Activated naive CD4-positive, alpha-beta T cell treated with anti-CD3 and anti-CD28 coated beads, Interleukin-2, amount 10 ng/mL, durations not matched to agents 7 days and 5 days (primary cell): ENCODE data around the gene IGFLR1.

Source experiments
- CTCF ChIA-PET: fragments of 350-600 bp; sonication (Branson Sonifier 250); formaldehyde crosslinking; loops from one replicate; lab custom pipeline; 2021; ENCODE audit warnings: antibody characterized with exemption; lab: Charles Lee
- DNase-seq: peaks from one replicate; pipeline ENCODE4 v3.0.0-alpha.2; 2020
- H3K27ac Mint-ChIP-seq: one replicate; pipeline ENCODE4 v1.8.0; 2021; ENCODE audit warnings: mild to moderate bottlenecking, moderate library complexity, mixed read lengths
- H3K27me3 Mint-ChIP-seq: one replicate; pipeline ENCODE4 v1.8.0; 2021; ENCODE audit warnings: mild to moderate bottlenecking, mixed read lengths
- H3K36me3 Mint-ChIP-seq: one replicate; pipeline ENCODE4 v1.8.0; 2021; ENCODE audit warnings: mixed read lengths
- H3K4me1 Mint-ChIP-seq: one replicate; pipeline ENCODE4 v1.8.0; 2021; ENCODE audit warnings: mixed read lengths
- H3K4me3 Mint-ChIP-seq: one replicate; pipeline ENCODE4 v1.8.0; 2021; ENCODE audit warnings: mild to moderate bottlenecking, moderate library complexity, mixed read lengths
- H3K9me3 Mint-ChIP-seq: one replicate; pipeline ENCODE4 v1.8.0; 2021; ENCODE audit warnings: mixed read lengths

Gene IGFLR1

DNA sequence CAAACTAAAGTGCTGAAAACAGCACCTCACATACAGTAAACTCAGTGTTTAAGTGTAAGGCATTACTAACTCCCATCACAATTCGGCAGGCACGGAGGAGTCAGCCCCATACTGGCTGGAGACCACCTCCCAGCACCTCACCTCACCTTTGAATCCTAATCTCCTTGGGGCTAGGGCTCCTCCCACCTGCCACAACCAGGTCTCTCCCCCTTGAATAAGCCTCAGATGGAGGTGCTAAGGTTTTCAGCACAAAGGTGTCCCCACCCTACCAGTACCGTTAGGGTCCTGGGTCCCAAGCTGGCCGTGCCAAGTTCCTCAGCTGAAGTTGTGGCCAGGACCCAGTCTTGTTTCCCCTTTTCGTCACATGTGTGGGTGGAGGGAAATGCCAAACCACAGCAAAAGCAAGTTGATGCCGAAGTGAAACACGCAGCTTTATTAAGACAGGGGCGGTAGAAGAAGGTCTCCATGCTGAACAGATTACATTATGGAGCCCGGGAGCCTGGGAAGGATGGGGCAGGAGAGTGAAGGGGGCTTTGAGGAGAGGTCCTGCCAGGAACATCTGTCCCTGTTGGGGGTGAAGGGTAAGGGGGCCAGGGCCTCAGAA is at the start of gene IGFLR1:
Gene IGFLR1, minus strand, starts transcription at position 332 of the 604 bp plus-strand sequence. CDS start 1,272 bp downstream, outside the sequence.
- peaks cover 32% of the 10 kb centered on the region for H3K36me3 Mint-ChIP-seq
- peak; percentile 80 for DNase-seq
- H3K4me1 Mint-ChIP-seq: peaks cover 60% of the 10 kb centered on the region
- no peaks in the 10 kb centered on the region for H3K9me3 Mint-ChIP-seq
- CTCF ChIA-PET: no interaction called here
- H3K27ac Mint-ChIP-seq: peak within 1 kb of the TSS; percentile 99
- peak within 1 kb of the TSS; percentile 90 for H3K4me3 Mint-ChIP-seq
- no peaks in the 10 kb centered on the region for H3K27me3 Mint-ChIP-seq

GRCh38 chr19:35791814-35792279 is 49.6 kb upstream of the IGFLR1 start:
- Mint-ChIP-seq H3K36me3 (no peaks in the 10 kb centered on the region), H3K4me1 (no peaks in the 10 kb centered on the region), H3K27ac (no peak overlapping the region), H3K9me3 (no peaks in the 10 kb centered on the region), H3K4me3 (no peak overlapping the region), H3K27me3 (peaks cover 30% of the 10 kb centered on the region)
- CTCF ChIA-PET: no interaction called here
- no peak for DNase-seq

DNA sequence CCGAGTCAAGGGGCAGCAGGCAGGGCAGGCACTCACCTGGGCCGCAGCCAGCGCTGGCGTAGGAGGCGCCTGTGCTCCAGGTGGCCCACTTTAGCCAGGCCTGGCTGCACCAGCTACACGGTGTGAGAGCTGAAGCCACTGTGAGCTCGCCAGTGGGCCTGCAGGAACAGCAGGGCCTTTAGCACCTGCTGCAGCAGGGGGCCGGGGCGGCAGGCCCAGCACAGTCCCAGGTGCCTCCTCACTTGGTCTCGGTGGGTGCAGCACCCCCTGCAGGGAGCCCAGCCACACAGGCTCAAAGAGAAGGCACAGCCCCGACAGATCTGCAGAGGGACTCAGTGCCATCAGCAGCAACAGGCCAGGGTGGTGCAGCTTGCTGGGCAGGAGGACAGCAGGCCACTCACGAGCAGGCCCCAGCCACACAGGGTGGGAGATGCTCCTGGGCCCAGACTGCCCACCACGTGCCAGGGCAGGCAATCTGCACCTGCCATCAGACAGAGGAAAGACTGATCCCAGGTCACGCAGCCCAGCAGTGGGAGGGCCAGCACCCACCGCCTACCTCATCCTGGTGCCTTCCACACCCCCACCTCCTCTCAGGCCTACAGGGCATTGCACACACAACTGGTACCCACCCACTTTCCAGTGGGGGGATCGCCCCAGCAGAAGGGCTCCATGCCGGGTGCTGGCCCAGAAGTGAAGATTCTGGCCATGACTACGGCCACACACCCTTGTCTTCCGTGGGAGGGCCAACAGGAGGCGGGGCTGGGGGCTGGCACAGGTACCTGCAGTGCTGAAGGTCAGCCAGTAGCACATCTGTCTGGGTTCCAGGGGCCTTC is 48.9 kb upstream of the IGFLR1 start:
- no peak overlapping the region for H3K4me3 Mint-ChIP-seq
- H3K36me3 Mint-ChIP-seq: peaks cover under 1% of the 10 kb centered on the region
- H3K9me3 Mint-ChIP-seq: no peaks in the 10 kb centered on the region
- H3K27ac Mint-ChIP-seq: no peak overlapping the region
- peak; percentile 45 for DNase-seq
- no peaks in the 10 kb centered on the region for H3K4me1 Mint-ChIP-seq
- peaks cover 23% of the 10 kb centered on the region for H3K27me3 Mint-ChIP-seq
- CTCF ChIA-PET: interaction anchor here (0.8 kb wide), 1 partner anchor 46 kb away, joined by 3 read pairs; no protein-coding TSS in a partner anchor

DNA sequence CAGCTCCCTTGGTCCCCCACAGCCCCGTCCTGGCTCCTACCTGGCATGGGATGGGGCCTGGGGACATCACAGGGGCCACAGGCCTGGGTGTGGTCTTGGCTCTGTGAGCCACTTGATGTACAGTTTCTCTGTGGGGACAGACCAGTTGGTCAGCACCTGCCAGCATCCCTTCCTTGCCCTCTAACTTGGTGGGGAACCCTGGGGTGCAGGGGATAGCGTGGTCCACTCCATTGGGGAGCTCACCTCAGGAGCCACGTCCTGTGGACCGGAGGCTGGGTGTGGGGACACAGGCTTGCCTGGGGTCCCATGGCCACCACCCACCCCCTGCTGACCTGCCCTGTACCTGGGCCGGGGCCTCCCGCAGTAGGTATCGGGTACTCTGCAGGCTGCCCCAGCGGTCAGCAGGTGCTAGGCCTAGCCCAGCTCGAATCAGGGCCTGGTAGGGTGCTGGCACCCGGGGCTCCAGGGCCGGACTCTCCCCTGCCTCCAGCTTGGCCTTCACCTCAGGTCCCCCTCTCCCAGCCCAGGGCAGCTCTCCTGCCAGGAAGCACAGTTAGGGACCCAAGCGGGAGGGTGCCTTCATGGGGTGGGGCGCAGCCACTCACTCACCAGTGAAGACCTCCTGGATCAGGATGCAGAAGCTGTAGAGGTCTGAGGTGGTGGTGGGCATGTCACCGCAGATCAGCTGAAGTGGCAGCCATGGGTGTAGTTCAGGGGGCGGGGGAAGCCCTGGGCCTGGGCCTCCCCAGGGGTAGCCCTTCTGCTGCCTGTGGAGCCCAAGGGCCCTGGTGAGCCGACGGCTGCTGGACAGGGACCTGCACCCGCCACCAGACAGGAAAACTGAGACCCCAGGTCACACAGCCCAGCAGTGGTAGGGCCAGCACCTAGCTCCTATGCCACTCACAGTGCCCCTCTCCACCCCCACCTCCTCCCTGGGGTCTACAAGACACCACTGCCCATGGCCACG is 48.0 kb upstream of the IGFLR1 start:
- Mint-ChIP-seq H3K27ac (no peak overlapping the region), H3K4me3 (no peak overlapping the region), H3K9me3 (no peaks in the 10 kb centered on the region), H3K4me1 (no peaks in the 10 kb centered on the region), H3K36me3 (peaks cover 5% of the 10 kb centered on the region), H3K27me3 (peaks cover 14% of the 10 kb centered on the region)
- DNase-seq: no peak
- CTCF ChIA-PET: interaction anchor here (0.8 to 1.5 kb wide), 3 partner anchors 14 to 47 kb away, joined by 3 to 4 read pairs (median 3); no protein-coding TSS in a partner anchor

GRCh38 chr19:35789195-35789977 is 47.1 kb upstream of the IGFLR1 start:
- CTCF ChIA-PET: interaction anchor here (1.0 to 1.5 kb wide), 2 partner anchors 13 to 30 kb away, joined by 3 to 4 read pairs; no protein-coding TSS in a partner anchor
- DNase-seq: no peak
- no peak overlapping the region for H3K27ac Mint-ChIP-seq

DNA sequence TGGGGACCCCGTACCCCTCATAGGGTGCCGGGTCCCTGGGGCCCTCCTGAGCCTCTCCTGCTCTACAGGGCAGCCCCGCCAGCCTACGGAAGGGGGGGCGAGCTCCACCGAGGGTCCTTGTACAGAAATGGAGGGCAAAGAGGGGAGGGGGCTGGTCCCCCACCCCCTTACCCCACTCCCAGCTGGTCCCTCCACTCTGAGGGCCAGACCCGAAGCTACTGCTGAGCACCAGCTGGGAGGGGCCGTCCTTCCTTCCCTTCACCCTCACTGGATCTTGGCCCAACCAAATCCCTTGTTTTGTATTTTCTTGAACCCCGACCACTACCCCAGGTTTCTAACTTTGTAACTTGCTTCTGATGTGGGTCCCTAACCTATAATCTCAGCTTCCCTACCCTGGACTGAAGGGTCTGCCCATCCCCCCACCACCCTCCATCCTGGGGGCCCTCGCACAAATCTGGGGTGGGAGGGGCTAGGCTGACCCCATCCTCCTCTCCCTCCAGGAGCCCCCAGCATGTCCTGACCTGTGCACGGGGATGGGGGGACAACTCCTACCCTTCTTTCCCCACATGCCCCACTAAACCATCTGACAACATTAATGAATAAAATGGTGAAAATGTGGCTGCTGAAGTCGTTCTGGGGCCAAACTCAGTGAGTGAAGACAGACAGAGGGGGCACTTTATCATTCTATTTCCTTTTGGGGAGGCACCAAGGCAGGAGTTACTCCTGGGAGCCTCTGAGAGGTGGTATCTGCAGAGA is 46.1 kb upstream of the IGFLR1 start:
- no peaks in the 10 kb centered on the region for H3K27me3 Mint-ChIP-seq
- H3K9me3 Mint-ChIP-seq: no peaks in the 10 kb centered on the region
- CTCF ChIA-PET: interaction anchor here (0.6 to 1.5 kb wide), 2 partner anchors 12 to 194 kb away, joined by 3 to 4 read pairs; no protein-coding TSS in a partner anchor
- H3K36me3 Mint-ChIP-seq: peaks cover 8% of the 10 kb centered on the region
- no peak overlapping the region for H3K4me3 Mint-ChIP-seq
- no peak for DNase-seq
- no peak overlapping the region for H3K27ac Mint-ChIP-seq
- H3K4me1 Mint-ChIP-seq: no peaks in the 10 kb centered on the region

More at GRCh38 chr19:35789195-35789977, 47.1 kb upstream of the IGFLR1 start:
- H3K36me3 Mint-ChIP-seq: peaks cover 5% of the 10 kb centered on the region
- peaks cover 7% of the 10 kb centered on the region for H3K27me3 Mint-ChIP-seq
- no peaks in the 10 kb centered on the region for H3K4me1 Mint-ChIP-seq
- H3K4me3 Mint-ChIP-seq: no peak overlapping the region
- no peaks in the 10 kb centered on the region for H3K9me3 Mint-ChIP-seq

DNA sequence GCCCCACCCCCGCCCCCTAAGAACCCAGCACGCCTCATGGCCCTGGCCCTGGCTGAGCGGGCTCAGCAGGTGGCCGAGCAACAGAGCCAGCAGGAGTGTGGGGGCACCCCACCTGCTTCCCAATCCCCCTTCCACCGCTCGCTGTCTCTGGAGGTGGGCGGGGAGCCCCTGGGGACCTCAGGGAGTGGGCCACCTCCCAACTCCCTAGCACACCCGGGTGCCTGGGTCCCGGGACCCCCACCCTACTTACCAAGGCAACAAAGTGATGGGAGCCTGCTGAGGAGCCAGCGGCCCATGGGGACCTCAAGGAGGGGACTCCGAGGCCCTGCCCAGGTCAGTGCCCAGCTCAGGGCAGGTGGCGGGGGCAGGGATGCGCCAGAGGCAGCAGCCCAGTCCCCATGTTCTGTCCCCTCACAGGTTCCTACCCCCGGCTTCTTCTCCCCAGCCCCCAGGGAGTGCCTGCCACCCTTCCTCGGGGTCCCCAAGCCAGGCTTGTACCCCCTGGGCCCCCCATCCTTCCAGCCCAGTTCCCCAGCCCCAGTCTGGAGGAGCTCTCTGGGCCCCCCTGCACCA is 45.1 kb upstream of the IGFLR1 start:
- Mint-ChIP-seq H3K36me3 (peaks cover 16% of the 10 kb centered on the region), H3K27ac (no peak overlapping the region), H3K9me3 (no peaks in the 10 kb centered on the region), H3K4me1 (no peaks in the 10 kb centered on the region), H3K4me3 (no peak overlapping the region), H3K27me3 (no peaks in the 10 kb centered on the region)
- no peak for DNase-seq
- CTCF ChIA-PET: interaction anchor here (1.1 kb wide), 1 partner anchor 40 kb away, joined by 3 read pairs; no protein-coding TSS in a partner anchor

GRCh38 chr19:35786299-35787160 is 44.3 kb upstream of the IGFLR1 start:
- Mint-ChIP-seq H3K4me1 (no peaks in the 10 kb centered on the region), H3K27me3 (no peaks in the 10 kb centered on the region), H3K4me3 (no peak overlapping the region), H3K9me3 (no peaks in the 10 kb centered on the region), H3K36me3 (peaks cover 19% of the 10 kb centered on the region), H3K27ac (no peak overlapping the region)
- no peak for DNase-seq
- CTCF ChIA-PET: interaction anchor here (1.1 kb wide), 1 partner anchor 39 kb away, joined by 3 read pairs; no protein-coding TSS in a partner anchor

- CTCF ChIA-PET: no interaction called here
- no peak for DNase-seq
- Mint-ChIP-seq H3K4me3 (no peak overlapping the region), H3K9me3 (no peaks in the 10 kb centered on the region), H3K4me1 (no peaks in the 10 kb centered on the region), H3K27me3 (no peaks in the 10 kb centered on the region), H3K36me3 (peaks cover 25% of the 10 kb centered on the region), H3K27ac (no peak overlapping the region)
These were observed 43.0 kb upstream of the IGFLR1 start for GRCh38 chr19:35785339-35785627.

DNA sequence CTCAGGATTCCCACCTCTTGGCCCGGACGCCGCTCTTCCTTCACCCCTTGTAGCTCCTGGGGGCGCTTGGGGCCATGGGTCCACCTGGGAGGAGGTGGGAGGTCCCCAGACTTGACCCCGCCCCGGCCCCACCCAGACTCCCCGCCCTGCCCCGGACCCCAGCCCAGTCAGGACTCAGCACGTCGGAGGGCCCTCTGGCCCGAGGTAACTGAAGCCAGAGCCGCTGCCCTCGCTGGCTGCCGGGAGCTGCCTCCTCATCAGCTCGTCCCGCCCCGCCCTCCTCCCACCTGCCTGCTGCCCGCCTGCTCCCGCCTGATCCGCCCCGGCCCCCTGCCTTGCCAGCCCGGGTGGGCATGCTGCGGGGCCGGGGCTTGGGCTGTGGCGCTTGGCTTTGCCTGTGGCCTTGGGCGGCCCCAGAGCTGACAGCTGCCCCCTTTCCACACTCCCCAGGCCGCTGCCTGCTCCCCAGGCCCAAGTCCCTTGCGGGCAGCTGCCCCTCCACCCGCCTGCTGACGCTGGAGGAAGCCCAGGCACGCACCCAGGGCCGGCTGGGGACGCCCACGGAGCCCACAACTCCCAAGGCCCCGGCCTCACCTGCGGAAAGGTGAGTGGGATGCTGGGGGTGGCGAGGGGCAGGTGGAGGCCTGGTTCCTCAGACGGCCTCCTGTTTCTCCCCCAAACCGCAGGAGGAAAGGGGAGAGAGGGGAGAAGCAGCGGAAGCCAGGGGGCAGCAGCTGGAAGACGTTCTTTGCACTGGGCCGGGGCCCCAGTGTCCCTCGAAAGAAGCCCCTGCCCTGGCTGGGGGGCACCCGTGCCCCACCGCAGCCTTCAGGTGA is 42.5 kb upstream of the IGFLR1 start:
- no peak for DNase-seq
- Mint-ChIP-seq H3K27ac (no peak overlapping the region), H3K27me3 (no peaks in the 10 kb centered on the region), H3K9me3 (no peaks in the 10 kb centered on the region), H3K4me3 (no peak overlapping the region), H3K4me1 (no peaks in the 10 kb centered on the region), H3K36me3 (peaks cover 29% of the 10 kb centered on the region)
- CTCF ChIA-PET: no interaction called here
